HUES6 (cell line): ENCODE measurements around the gene TACR2.
A peak's percentile ranks its signal among the peaks of the same experiment; 100 is the strongest.

Experiments used
- H3K27ac ChIP-seq: 2 replicates; pipeline ENCODE4 v1.7.0; 2013; ENCODE audit warnings: low read depth, mild to moderate bottlenecking, low read length, inconsistent platforms
- H3K27me3 ChIP-seq: 2 replicates; pipeline ENCODE4 v1.6.1; 2013; ENCODE audit warnings: low read length; ENCODE audit not compliant: control insufficient read depth, insufficient read depth
- H3K36me3 ChIP-seq: 2 replicates; pipeline ENCODE4 v1.6.1; 2013; ENCODE audit warnings: low read length; ENCODE audit not compliant: control insufficient read depth, insufficient read depth
- H3K4me1 ChIP-seq: 2 replicates; pipeline ENCODE4 v1.6.1; 2013; ENCODE audit warnings: low read length; ENCODE audit not compliant: control insufficient read depth, insufficient read depth
- H3K4me3 ChIP-seq: 2 replicates; pipeline ENCODE4 v1.5.1; 2013; ENCODE audit warnings: low read depth, low read length
- H3K9ac ChIP-seq: one replicate; pipeline ENCODE4 v1.6.1; 2013; ENCODE audit warnings: mild to moderate bottlenecking, low read length
- H3K9me3 ChIP-seq: 2 replicates; pipeline ENCODE4 v1.6.1; 2013; ENCODE audit warnings: low read depth, low read length; ENCODE audit not compliant: control insufficient read depth, insufficient read depth

The TACR2 gene

DNA sequence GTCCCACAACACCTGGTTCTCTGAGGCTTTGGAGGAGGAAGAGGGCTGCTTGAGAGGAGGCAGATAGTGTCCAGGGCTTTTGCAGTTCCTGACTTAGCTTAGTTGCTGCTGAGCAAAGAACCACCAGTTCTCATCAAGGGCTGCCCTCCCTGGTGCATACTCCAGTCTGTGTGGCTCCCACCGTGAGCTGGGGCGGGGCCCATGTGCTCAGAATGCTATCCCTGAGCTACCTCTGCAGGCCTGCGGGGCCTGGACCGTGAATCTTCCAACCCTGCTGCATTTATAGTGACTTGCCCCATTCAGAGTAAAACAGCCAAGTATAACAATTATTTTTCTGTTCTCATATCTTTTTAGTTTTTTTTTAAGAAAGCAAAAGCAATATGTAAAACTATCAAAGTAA lies 49.2 kb downstream of the TACR2 start:
- Histone ChIP-seq H3K27me3 (no peaks in the 10 kb centered on the region), H3K27ac (no peak overlapping the region; the same call in 1 of the 2 replicates), H3K9me3 (no peaks in the 10 kb centered on the region), H3K36me3 (peaks cover 96% of the 10 kb centered on the region), H3K4me1 (peaks cover 5% of the 10 kb centered on the region; the same call in 1 of the 2 replicates), H3K4me3 (no peak overlapping the region), H3K9ac (no peak overlapping the region)

DNA sequence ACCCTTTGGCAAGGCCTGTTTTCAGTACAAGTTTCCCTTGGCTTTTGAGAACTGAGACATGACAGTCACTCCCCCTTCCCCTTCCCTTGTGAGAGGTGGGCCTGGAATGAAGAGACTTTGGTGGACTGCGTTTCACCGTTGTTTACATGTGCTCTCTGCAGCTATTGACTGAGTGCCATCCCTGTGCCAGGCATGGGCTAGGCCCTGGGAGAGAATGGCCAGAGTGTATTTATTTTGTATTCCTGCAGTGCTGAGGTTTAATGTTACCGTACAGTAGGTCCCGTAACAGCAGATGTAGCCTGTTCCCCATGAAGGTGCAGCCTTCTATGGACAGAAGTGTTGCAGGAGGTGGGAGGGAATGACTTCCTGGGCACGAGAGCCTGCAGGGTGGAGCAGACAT lies 50.0 kb downstream of the TACR2 start:
- no peak overlapping the region for H3K4me3 ChIP-seq
- no peak overlapping the region for H3K9ac ChIP-seq
- H3K27ac ChIP-seq: no peak overlapping the region; the same call in 1 of the 2 replicates
- H3K36me3 ChIP-seq: peaks cover 92% of the 10 kb centered on the region
- no peaks in the 10 kb centered on the region for H3K27me3 ChIP-seq
- no peaks in the 10 kb centered on the region for H3K9me3 ChIP-seq
- peaks cover 8% of the 10 kb centered on the region; the same call in 1 of the 2 replicates for H3K4me1 ChIP-seq

DNA sequence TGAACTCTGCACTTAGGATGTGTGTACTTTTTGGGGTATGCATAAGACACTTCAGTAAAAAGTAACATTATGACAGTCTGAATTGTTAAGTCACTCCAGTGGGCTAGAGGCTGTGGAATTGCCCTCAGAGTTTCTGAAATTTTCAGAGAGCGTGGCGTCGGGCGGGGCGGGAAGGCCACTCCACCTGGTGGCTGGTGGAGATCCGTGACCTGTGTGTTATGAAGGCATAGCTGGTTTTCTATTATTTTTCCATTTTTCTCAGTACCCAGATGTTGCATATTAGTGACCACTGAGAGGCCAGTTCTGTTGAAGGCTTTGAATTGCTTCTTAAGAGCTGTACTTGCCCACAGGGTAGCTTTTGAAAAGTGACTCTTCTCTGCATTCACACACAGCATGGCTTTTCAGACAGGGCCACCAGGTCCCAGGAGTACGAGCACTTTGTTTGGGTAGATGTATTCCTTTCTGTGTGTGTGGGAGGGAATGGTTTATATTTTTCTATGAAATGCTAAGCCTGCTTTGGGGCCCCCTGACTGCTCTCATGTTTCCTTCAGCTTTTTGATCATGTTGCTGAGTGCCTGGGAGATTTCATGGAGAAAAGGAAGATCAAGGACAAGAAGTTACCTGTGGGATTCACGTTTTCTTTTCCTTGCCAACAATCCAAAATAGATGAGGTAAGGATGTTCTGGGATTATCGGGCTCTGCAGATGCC lies 52.3 kb downstream of the TACR2 start:
- Histone ChIP-seq H3K4me1 (peaks cover 16% of the 10 kb centered on the region; the same call in 1 of the 2 replicates), H3K27me3 (no peaks in the 10 kb centered on the region), H3K9me3 (no peaks in the 10 kb centered on the region), H3K4me3 (no peak overlapping the region), H3K27ac (no peak overlapping the region; the same call in 1 of the 2 replicates), H3K9ac (no peak overlapping the region), H3K36me3 (peaks cover 90% of the 10 kb centered on the region)

DNA sequence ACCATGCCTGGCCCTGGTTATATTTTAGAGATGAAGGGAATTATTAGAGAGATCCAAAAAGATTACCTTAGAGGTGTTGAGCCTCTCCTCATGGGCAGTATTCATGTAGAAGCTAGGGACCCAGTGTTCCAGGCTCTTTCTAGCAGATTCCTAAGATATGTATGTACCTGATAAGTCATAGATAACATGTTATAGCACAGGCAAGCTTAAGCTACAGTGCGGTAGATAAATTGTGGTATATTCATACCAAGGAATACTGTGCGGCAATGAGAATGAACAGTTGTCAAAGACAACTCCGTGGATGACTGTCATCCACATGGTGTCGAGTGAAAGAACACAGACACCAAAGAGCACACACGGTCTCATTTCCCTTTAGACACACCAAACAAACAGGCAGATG lies 53.1 kb downstream of the TACR2 start:
- H3K4me1 ChIP-seq: peaks cover 22% of the 10 kb centered on the region; the same call in 1 of the 2 replicates
- H3K36me3 ChIP-seq: peaks cover 84% of the 10 kb centered on the region
- no peak overlapping the region for H3K27ac ChIP-seq
- H3K4me3 ChIP-seq: no peak overlapping the region
- H3K9me3 ChIP-seq: no peaks in the 10 kb centered on the region
- no peak overlapping the region for H3K9ac ChIP-seq
- H3K27me3 ChIP-seq: no peaks in the 10 kb centered on the region

DNA sequence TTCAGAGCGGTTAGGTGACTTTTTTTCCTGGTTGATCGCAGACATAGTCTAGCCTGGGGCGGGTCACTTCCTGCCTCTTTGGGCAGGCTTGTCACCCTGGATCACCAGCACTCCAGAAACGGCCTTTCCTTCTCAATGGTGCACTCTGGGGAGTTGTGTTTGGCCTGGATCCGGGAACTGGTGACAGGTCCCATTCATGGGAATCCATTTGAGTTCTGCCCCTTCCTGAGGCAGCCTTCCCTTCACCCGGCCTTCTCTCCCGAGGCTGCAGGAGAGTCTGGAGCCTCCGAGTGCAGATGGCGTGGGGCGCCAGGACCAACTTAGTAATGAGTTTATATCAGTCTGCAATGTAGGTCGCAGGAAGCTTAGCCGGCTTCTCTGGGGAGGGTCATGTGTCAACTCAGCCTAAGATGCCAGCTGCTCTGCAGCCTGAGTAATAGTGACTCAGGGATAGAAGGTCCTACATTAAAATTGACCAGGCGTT lies 54.2 kb downstream of the TACR2 start:
- peaks cover 74% of the 10 kb centered on the region for H3K36me3 ChIP-seq
- H3K9me3 ChIP-seq: no peaks in the 10 kb centered on the region
- no peak overlapping the region for H3K27ac ChIP-seq
- H3K4me1 ChIP-seq: peaks cover 27% of the 10 kb centered on the region
- no peaks in the 10 kb centered on the region for H3K27me3 ChIP-seq
- H3K4me3 ChIP-seq: no peak overlapping the region
- no peak overlapping the region for H3K9ac ChIP-seq

DNA sequence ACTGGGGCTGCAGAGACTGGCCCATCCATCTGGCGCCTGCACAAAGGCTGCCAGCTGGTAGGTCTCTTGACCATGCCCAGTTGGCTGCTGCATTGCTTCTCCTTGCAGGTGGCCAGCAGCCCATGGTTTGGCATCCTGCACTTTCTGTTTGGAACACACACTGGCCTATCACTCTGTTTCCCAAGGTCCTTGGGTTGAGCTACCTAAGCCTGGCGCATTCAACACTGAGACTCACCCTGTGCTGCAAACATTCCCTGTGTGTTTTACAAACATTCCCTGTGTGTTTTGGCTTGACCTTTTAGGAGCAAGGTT lies 55.5 kb downstream of the TACR2 start:
- Histone ChIP-seq H3K4me3 (no peak overlapping the region), H3K36me3 (peaks cover 62% of the 10 kb centered on the region), H3K27me3 (no peaks in the 10 kb centered on the region), H3K27ac (no peak overlapping the region), H3K9ac (no peak overlapping the region), H3K9me3 (no peaks in the 10 kb centered on the region), H3K4me1 (peaks cover 24% of the 10 kb centered on the region)

DNA sequence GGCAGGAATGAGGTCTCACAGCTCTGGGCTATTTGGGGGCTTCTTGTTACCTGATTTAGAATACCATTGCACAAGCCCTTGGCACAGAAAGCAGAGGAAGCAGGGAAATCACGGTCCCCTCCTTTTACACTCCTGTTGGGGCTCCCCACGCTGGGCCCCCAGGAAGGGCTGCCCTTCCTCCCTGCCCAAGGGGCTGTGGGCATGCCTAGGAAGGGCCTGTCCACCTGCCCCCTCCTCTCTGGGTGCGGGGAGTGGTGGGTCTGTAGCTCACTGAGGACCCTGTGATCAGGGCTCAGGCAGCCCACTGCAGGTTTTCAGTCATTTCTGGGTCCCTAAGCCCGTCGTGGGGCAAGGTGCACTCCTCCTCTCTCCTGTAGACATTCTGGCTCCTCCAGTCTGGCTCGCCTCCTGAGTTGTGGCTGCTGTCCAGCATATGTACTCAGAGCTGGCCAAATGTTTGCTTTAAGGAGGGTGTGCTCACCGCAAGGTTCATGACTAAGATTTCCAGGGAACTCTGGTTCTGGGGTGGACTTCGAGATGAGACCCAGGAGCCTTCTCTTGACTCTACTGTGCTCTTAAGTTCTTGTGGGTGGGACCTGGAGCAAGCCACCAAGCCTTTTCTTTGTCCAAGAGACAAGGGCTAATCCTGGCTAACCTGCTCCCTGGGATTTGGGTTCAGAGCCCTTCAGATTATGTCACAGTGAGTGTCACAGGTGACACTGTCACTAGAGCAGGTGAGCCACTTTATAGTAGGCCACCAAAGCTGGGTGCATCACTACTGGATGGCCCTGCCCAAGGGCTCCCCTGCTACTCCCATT lies 56.0 kb downstream of the TACR2 start:
- Histone ChIP-seq H3K4me1 (peaks cover 24% of the 10 kb centered on the region), H3K27me3 (no peaks in the 10 kb centered on the region), H3K4me3 (no peak overlapping the region), H3K9ac (no peak overlapping the region), H3K27ac (peak overlapping the region; percentile 35; the same call in 1 of the 2 replicates), H3K9me3 (no peaks in the 10 kb centered on the region), H3K36me3 (peaks cover 56% of the 10 kb centered on the region)

DNA sequence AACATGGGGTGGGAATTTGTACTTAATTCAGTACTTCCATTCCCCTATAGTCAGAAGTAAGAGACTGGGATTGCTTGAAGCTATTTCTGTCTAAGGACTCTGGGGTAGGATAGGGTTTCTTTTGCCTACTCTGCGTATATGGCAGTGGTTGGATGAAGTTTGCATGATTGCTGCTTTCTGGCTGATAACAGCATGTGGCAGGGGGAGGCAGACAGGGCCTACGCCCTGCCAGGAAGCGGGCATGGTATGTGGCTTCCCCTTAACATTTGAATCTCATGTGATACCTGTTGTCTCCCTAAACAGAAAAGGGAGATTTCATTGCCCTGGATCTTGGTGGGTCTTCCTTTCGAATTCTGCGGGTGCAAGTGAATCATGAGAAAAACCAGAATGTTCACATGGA lies 57.1 kb downstream of the TACR2 start:
- H3K9ac ChIP-seq: no peak overlapping the region
- H3K4me3 ChIP-seq: no peak overlapping the region
- H3K36me3 ChIP-seq: peaks cover 49% of the 10 kb centered on the region
- 0 out of 2 replicates have a peak overlapping the region, but pooled peaks have one; percentile 35 for H3K27ac ChIP-seq
- H3K9me3 ChIP-seq: no peaks in the 10 kb centered on the region
- no peaks in the 10 kb centered on the region for H3K27me3 ChIP-seq
- H3K4me1 ChIP-seq: peaks cover 24% of the 10 kb centered on the region

DNA sequence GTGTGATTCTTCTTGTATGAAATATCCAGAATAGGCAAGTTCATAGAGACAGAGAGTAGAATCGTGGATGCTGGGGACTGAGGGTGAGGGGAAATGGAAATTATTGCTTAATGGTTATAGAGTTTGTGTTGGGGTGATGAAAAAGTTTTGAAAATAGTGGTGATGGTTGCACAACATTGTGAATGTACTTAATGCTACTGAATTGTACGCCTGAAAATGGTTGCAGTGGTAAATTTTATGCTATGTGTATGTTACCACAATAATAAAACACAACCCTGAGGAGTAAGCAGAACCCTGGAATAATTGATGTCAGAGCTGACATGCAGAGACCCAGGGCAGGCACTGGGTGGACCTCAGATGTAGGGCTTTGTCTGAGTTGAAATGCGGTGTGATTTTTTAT lies 57.6 kb downstream of the TACR2 start:
- Histone ChIP-seq H3K27me3 (no peaks in the 10 kb centered on the region), H3K36me3 (peaks cover 49% of the 10 kb centered on the region), H3K27ac (no peak overlapping the region), H3K4me1 (peaks cover 24% of the 10 kb centered on the region), H3K9ac (no peak overlapping the region), H3K9me3 (no peaks in the 10 kb centered on the region), H3K4me3 (no peak overlapping the region)

DNA sequence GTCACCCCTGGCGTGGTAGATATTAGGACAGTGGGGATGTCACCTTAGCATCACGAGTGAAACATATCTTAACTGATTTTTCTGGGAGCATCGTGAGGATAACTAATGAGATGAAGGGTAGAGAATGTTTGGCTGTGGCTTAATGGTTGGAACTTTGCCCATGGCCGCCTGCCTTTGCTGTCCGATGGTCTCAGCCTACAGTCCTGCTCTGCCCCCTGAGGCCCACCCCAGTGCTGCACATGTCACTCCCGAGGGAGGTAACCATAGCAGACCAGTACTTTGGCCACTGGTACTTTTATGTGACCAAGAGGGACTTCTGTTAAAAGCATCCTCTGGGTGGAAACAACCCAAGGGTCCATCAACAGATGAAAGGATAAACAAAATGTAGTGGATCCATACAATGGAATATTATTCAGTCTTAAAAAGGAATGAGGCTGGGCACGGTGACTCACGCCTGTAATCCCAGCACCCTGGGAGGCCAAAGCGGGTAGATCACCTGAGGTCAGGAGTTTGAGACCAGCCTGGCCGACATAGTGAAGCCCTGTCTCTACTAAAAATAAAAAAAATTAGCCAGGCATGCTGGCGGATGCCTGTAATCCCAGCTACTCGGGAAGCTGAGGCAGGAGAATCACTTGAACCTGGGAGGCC lies 58.4 kb downstream of the TACR2 start:
- peaks cover 24% of the 10 kb centered on the region for H3K4me1 ChIP-seq
- H3K36me3 ChIP-seq: peaks cover 44% of the 10 kb centered on the region
- H3K27me3 ChIP-seq: no peaks in the 10 kb centered on the region
- H3K4me3 ChIP-seq: no peak overlapping the region
- H3K27ac ChIP-seq: no peak overlapping the region
- H3K9me3 ChIP-seq: no peaks in the 10 kb centered on the region
- H3K9ac ChIP-seq: no peak overlapping the region

DNA sequence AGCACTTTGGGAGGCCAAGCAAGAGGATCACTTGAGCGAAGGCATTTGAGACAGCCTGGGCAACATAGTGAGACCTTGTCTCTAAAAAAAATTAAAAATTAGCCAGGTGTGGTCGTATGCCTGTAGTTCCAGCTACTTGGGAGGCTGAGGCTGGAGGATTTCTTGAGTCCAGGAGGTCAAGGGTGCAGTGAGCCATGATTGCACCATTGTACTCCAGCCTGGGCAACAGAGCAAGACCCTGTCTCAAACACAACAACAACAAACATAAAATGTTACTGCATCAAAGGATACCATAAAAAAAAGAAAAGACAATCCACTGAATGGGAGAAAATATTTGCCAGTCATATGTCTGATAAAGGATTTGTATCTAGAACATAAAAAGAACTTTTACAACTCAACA lies 60.5 kb downstream of the TACR2 start:
- Histone ChIP-seq H3K9ac (no peak overlapping the region), H3K36me3 (peaks cover 33% of the 10 kb centered on the region), H3K27ac (no peak overlapping the region), H3K4me1 (peaks cover 18% of the 10 kb centered on the region), H3K4me3 (no peak overlapping the region), H3K9me3 (no peaks in the 10 kb centered on the region), H3K27me3 (no peaks in the 10 kb centered on the region)
